CD4-positive, alpha-beta T cell (primary cell): ENCODE results near the gene COL6A2. TPM values are rescaled to one million over a fixed set of nuclear protein-coding genes. Genes with fewer than 3 reads are reported as not detected.

Experiments used
- ATAC-seq: fragments of 200-7000 bp; cut with Tn5 transposase; one replicate; pipeline ENCODE4 v1.10.0; 2022; ENCODE audit warnings: mild to moderate bottlenecking; ENCODE audit not compliant: poor library complexity
- CTCF ChIA-PET: fragments of 350-600 bp; sonication (Branson Sonifier 250); formaldehyde crosslinking; loops from one replicate; lab custom pipeline; 2021; ENCODE audit warnings: antibody characterized with exemption, inconsistent platforms; lab: Charles Lee
- POLR2A ChIA-PET: fragments of 350-600 bp; sonication (Branson Sonifier 250); formaldehyde crosslinking; loops from one replicate; lab custom pipeline; 2021; ENCODE audit warnings: antibody characterized with exemption, inconsistent platforms; lab: Charles Lee
- DNase-seq, 14 experiments: peaks; one replicate each; pipeline ENCODE4 v3.0.0-alpha.2; 2013 to 2020; ENCODE audit warnings: mixed read lengths in 2 of 14
- H3K27ac ChIP-seq, 2 donors: one replicate each; pipeline versions ENCODE4 v1.5.1 to v1.7.0; 2013; ENCODE audit warnings: low read length in 2 of 2, low read depth in 1 of 2, mild to moderate bottlenecking in 1 of 2
- H3K27me3 ChIP-seq, 2 experiments: 1 replicate in 1 of 2; 2 replicates in 1 of 2; pipeline versions ENCODE4 v1.6.1 to v1.7.0; 2013; ENCODE audit warnings: low read length in 2 of 2, control low read depth in 1 of 2, mild to moderate bottlenecking in 1 of 2, moderate library complexity in 1 of 2; ENCODE audit not compliant: insufficient read depth in 2 of 2, control insufficient read depth in 1 of 2
- H3K36me3 ChIP-seq: one replicate; pipeline ENCODE4 v1.6.1; 2013; ENCODE audit warnings: low read length, control low read depth; ENCODE audit not compliant: insufficient read depth
- H3K4me1 ChIP-seq: one replicate; pipeline ENCODE4 v1.6.1; 2013; ENCODE audit warnings: low read length, control low read depth; ENCODE audit not compliant: insufficient read depth
- H3K4me3 ChIP-seq: one replicate; pipeline ENCODE4 v1.5.1; 2013; ENCODE audit warnings: mild to moderate bottlenecking, low read length, moderate library complexity
- H3K9me3 ChIP-seq, 2 experiments: 1 replicate in 1 of 2; 2 replicates in 1 of 2; pipeline versions ENCODE4 v1.6.1 to v1.7.0; 2013; ENCODE audit warnings: low read length in 2 of 2, mild to moderate bottlenecking in 2 of 2, control low read depth in 1 of 2, moderate library complexity in 1 of 2; ENCODE audit not compliant: control insufficient read depth in 1 of 2, insufficient read depth in 1 of 2
- H3K27ac Mint-ChIP-seq: one replicate; pipeline ENCODE4 v1.8.0; 2020; ENCODE audit warnings: mixed read lengths
- H3K27me3 Mint-ChIP-seq: one replicate; pipeline ENCODE4 v1.8.0; 2021; ENCODE audit warnings: mixed read lengths
- H3K36me3 Mint-ChIP-seq: one replicate; pipeline ENCODE4 v1.8.0; 2021; ENCODE audit warnings: low read depth, mixed read lengths
- H3K4me1 Mint-ChIP-seq: one replicate; pipeline ENCODE4 v1.8.0; 2021; ENCODE audit warnings: low read depth, mixed read lengths
- H3K4me3 Mint-ChIP-seq: one replicate; pipeline ENCODE4 v1.8.0; 2020; ENCODE audit warnings: mild to moderate bottlenecking, mixed read lengths
- H3K9me3 Mint-ChIP-seq: one replicate; pipeline ENCODE4 v1.8.0; 2020; ENCODE audit warnings: mixed read lengths
- CTCF ChIP-seq: fragments of 200-600 bp; IDR thresholded peaks from one replicate; pipeline ENCODE4 v1.8.0; 2022; ENCODE audit warnings: antibody characterized with exemption, mild to moderate bottlenecking
- intact Hi-C, 2 experiments: fragments of 100-400 bp; cut with DNase I in 1 of 2; cut with micrococcal nuclease in 1 of 2; formaldehyde crosslinking; loops; one replicate each; pipeline versions ENCODE4 v1.15.1 to v1.9.0; 2023 to 2025; cut with DNase I, micrococcal nuclease
- total RNA-seq, 174 experiments: library from RNA in 2 of 174; stranded (reverse) in 2 of 174; gene quantifications; one replicate each; pipeline ENCODE4 v1.2.3 and lab custom pipeline; 2021 to 2026

COL6A2 gene
- total RNA-seq, 2 experiments from 2014 or later = 24.1 to 26.4 TPM

GRCh38 chr21:46128933-46129571 is 31.1 kb downstream of the COL6A2 start:
- Mint-ChIP-seq H3K4me1 (no peaks in the 10 kb centered on the region), H3K9me3 (no peaks in the 10 kb centered on the region), H3K27me3 (no peaks in the 10 kb centered on the region), H3K36me3 (no peaks in the 10 kb centered on the region), H3K4me3 (no peak overlapping the region), H3K27ac (no peak overlapping the region)
- intact Hi-C loops = no loop called here
- ATAC-seq = no peak
- CTCF ChIA-PET = no interaction called here
- Histone ChIP-seq H3K27ac (no peak overlapping the region), H3K4me1 (no peaks in the 10 kb centered on the region), H3K27me3 (no peaks in the 10 kb centered on the region), H3K9me3 (peaks cover 0 to 4% of the 10 kb centered on the region in 2 experiments), H3K4me3 (no peak overlapping the region), H3K36me3 (no peaks in the 10 kb centered on the region)
- POLR2A ChIA-PET = no interaction called here
- no peak for TF ChIP-seq CTCF
- peak in 1 of 14 experiments; percentile 4 for DNase-seq

- H3K4me3 ChIP-seq = no peak overlapping the region
- ChIA-PET POLR2A (no interaction called here), CTCF (no interaction called here)
- Mint-ChIP-seq H3K36me3 (no peaks in the 10 kb centered on the region), H3K4me1 (no peaks in the 10 kb centered on the region), H3K9me3 (no peaks in the 10 kb centered on the region), H3K4me3 (no peak overlapping the region), H3K27ac (no peak overlapping the region), H3K27me3 (no peaks in the 10 kb centered on the region)
- no peaks in the 10 kb centered on the region for H3K27me3 ChIP-seq
- no peak for ATAC-seq
- H3K27ac ChIP-seq = no peak overlapping the region
- no peak for DNase-seq
- intact Hi-C loops = no loop called here
- no peaks in the 10 kb centered on the region for H3K4me1 ChIP-seq
- peaks cover 0 to 2% of the 10 kb centered on the region in 2 experiments for H3K9me3 ChIP-seq
- no peak for TF ChIP-seq CTCF
- no peaks in the 10 kb centered on the region for H3K36me3 ChIP-seq
These were observed 32.1 kb downstream of the COL6A2 start for GRCh38 chr21:46129846-46130651.

GRCh38 chr21:46130831-46131587 is 33.1 kb downstream of the COL6A2 start:
- Mint-ChIP-seq H3K36me3 (no peaks in the 10 kb centered on the region), H3K4me1 (no peaks in the 10 kb centered on the region), H3K27me3 (peaks cover 3% of the 10 kb centered on the region), H3K4me3 (no peak overlapping the region), H3K9me3 (no peaks in the 10 kb centered on the region), H3K27ac (no peak overlapping the region)
- Histone ChIP-seq H3K27me3 (no peaks in the 10 kb centered on the region), H3K36me3 (no peaks in the 10 kb centered on the region), H3K9me3 (no peaks in the 10 kb centered on the region), H3K4me3 (no peak overlapping the region), H3K4me1 (no peaks in the 10 kb centered on the region), H3K27ac (no peak overlapping the region)
- POLR2A ChIA-PET = no interaction called here
- no peak for TF ChIP-seq CTCF
- no peak for DNase-seq
- intact Hi-C loops = no loop called here
- CTCF ChIA-PET = no interaction called here
- no peak for ATAC-seq
